ENCODE measurements around the gene RUSC2. TPM values are rescaled to one million over a fixed set of nuclear protein-coding genes. Genes with fewer than 3 reads are reported as not detected.

The RUSC2 gene
- total RNA-seq, 1 experiment from 2014 or later = 12.5 TPM

DNA sequence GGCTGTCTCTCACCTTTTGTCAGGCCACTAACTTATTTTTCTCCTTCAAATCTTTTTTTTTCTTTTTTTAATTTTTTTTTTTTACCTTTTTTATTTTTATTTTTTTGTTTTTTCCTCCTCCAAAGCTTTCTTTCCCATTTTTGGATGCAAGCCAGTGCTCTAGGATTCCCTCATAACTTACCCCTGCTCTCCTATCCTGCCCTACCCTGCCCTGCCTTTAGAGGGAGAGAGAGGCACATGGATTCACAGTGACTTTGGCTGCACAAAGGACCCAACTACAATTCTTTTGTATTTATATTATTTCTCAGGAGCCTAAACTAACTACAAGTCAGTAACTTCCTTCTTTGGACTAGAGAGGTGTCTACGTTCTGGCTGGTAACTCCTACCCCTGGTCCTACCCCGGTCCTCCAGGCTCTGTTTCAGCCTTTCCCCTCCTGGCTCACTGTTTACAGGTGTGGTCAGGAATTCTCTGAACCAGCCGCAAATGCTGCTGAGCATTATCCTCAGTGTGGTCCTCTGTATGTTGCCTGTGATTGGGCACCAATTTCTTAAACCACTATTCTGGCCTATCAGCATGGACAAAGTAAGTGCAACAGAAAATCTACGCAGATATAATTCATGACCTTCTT, 8.4 kb upstream of the RUSC2 start:
- DNase-seq = peak; percentile 50 to 57
- no peaks in the 10 kb centered on the region for H3K4me1 ChIP-seq (replicated peaks; ENCODE audit: insufficient read depth)
- H3K9me2 ChIP-seq (ENCODE audit: insufficient read depth) = no peaks in the 10 kb centered on the region
- no peak overlapping the region for H3K27ac ChIP-seq
- H3K9me3 ChIP-seq (ENCODE audit: insufficient read depth, low read depth) = no peaks in the 10 kb centered on the region
- no peak overlapping the region for H3K4me2 ChIP-seq
- TF ChIP-seq, protein P1, sequence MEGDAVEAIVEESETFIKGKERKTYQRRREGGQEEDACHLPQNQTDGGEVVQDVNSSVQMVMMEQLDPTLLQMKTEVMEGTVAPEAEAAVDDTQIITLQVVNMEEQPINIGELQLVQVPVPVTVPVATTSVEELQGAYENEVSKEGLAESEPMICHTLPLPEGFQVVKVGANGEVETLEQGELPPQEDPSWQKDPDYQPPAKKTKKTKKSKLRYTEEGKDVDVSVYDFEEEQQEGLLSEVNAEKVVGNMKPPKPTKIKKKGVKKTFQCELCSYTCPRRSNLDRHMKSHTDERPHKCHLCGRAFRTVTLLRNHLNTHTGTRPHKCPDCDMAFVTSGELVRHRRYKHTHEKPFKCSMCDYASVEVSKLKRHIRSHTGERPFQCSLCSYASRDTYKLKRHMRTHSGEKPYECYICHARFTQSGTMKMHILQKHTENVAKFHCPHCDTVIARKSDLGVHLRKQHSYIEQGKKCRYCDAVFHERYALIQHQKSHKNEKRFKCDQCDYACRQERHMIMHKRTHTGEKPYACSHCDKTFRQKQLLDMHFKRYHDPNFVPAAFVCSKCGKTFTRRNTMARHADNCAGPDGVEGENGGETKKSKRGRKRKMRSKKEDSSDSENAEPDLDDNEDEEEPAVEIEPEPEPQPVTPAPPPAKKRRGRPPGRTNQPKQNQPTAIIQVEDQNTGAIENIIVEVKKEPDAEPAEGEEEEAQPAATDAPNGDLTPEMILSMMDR (conservative IDR thresholded peaks at IDR 0.05) = peak; percentile 74
- TF ChIP-seq EZH2 (IDR thresholded peaks at IDR 0.05; ENCODE audit: low read depth) = no peak
- H3K27me3 ChIP-seq (ENCODE audit: insufficient read depth, low read depth) = no peaks in the 10 kb centered on the region
- CTCF ChIA-PET = interaction anchor here (0.8 to 1.0 kb wide), 2 partner anchors 66 to 72 kb away, joined by 4 to 8 read pairs; no protein-coding TSS in a partner anchor
- intact Hi-C loops (cut with micrococcal nuclease; ENCODE audit: unreplicated experiment) = loop anchor here (1.0 to 10.0 kb wide), 3 partner anchors 73 to 253 kb away; partner anchors contain the start of genes CREB3 and TLN1
- BruUV-seq (replicated peaks) = no TSS peak
- no peak overlapping the region for H3K4me3 ChIP-seq
- H2AFZ ChIP-seq = no peak overlapping the region
- POLR2A ChIA-PET (ENCODE audit: unreplicated experiment) = no interaction called here
- no peaks in the 10 kb centered on the region for H3K79me2 ChIP-seq (ENCODE audit: low read depth)
- H4K20me1 ChIP-seq (ENCODE audit: insufficient read depth) = no peaks in the 10 kb centered on the region
- no peaks in the 10 kb centered on the region for H3F3A ChIP-seq (ENCODE audit: insufficient read depth, low read depth)
- no peaks in the 10 kb centered on the region for H3K36me3 ChIP-seq (ENCODE audit: low read depth)

DNA sequence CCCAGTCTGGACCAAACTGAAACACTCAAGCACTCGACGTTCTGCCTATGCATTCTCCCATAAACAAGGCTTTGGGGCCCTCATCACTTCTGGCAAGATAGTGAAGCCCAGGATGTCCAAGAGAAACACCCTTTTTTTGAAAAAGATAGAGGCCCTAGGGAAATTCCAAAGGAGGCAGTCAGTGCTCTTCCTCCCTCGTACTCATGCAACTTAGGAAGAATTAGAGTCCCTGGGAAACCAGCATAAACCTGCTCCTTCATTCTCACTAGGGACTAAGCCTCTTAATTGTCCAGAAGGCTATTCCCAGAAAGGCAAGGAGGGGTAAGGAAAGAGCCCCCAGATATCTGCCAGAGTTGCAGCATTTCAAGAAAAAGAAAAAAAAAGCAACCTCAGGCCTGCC, 7.8 kb upstream of the RUSC2 start:
- H3K9me3 ChIP-seq (ENCODE audit: insufficient read depth, low read depth) = no peaks in the 10 kb centered on the region
- no peaks in the 10 kb centered on the region for H3K4me1 ChIP-seq (replicated peaks; ENCODE audit: insufficient read depth)
- no TSS peak for BruUV-seq (replicated peaks)
- no peak for DNase-seq
- no peak overlapping the region for H3K4me2 ChIP-seq
- no peaks in the 10 kb centered on the region for H3K27me3 ChIP-seq (ENCODE audit: insufficient read depth, low read depth)
- no peak overlapping the region for H3K27ac ChIP-seq
- no peak for TF ChIP-seq EZH2 (IDR thresholded peaks at IDR 0.05; ENCODE audit: low read depth)
- TF ChIP-seq, protein P1 (conservative IDR thresholded peaks at IDR 0.05) = no peak
- H4K20me1 ChIP-seq (ENCODE audit: insufficient read depth) = no peaks in the 10 kb centered on the region
- no peak overlapping the region for H2AFZ ChIP-seq
- CTCF ChIA-PET = no interaction called here
- intact Hi-C loops (cut with micrococcal nuclease; ENCODE audit: unreplicated experiment) = loop anchor here (5.0 to 10.0 kb wide), 2 partner anchors 165 to 253 kb away; partner anchors contain the start of genes CREB3 and TLN1
- H3K9me2 ChIP-seq (ENCODE audit: insufficient read depth) = no peaks in the 10 kb centered on the region
- no peaks in the 10 kb centered on the region for H3K79me2 ChIP-seq (ENCODE audit: low read depth)
- H3F3A ChIP-seq (ENCODE audit: insufficient read depth, low read depth) = no peaks in the 10 kb centered on the region
- H3K36me3 ChIP-seq (ENCODE audit: low read depth) = no peaks in the 10 kb centered on the region
- POLR2A ChIA-PET (ENCODE audit: unreplicated experiment) = no interaction called here
- no peak overlapping the region for H3K4me3 ChIP-seq

DNA sequence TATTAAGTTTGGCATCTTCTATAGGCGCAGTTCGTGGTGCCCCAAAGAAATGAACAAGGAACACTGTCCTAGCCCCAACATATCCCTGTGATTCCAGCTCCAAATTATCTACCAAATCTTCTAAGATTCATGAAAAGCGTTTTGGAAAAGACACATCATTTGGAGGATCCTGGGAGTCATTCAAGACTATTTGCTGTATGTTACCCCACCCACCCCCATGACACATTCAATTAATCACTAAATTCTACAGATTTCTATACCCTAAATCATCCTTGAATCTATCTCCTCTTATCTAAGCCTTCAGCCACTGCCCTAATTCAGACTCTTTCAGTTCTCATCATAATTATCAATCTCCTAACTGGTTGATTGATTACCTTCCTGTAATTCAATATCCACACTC, 5.5 kb upstream of the RUSC2 start:
- no peaks in the 10 kb centered on the region for H3K27me3 ChIP-seq (ENCODE audit: insufficient read depth, low read depth)
- no TSS peak for BruUV-seq (replicated peaks)
- ChIA-PET POLR2A (ENCODE audit: unreplicated experiment) (no interaction called here), CTCF (no interaction called here)
- H3K9me2 ChIP-seq (ENCODE audit: insufficient read depth) = no peaks in the 10 kb centered on the region
- H3F3A ChIP-seq (ENCODE audit: insufficient read depth, low read depth) = no peaks in the 10 kb centered on the region; the same call in 1 of the 2 replicates
- intact Hi-C loops (cut with micrococcal nuclease; ENCODE audit: unreplicated experiment) = loop anchor here (5.0 to 10.0 kb wide), 2 partner anchors 163 to 250 kb away; partner anchors contain the start of genes CREB3 and TLN1
- no peak overlapping the region for H3K4me2 ChIP-seq
- DNase-seq = no peak
- no peak overlapping the region for H3K4me3 ChIP-seq
- H2AFZ ChIP-seq = no peak overlapping the region
- H3K4me1 ChIP-seq (replicated peaks; ENCODE audit: insufficient read depth) = no peaks in the 10 kb centered on the region; the same call in 1 of the 2 replicates
- no peaks in the 10 kb centered on the region for H3K36me3 ChIP-seq (ENCODE audit: low read depth)
- H4K20me1 ChIP-seq (ENCODE audit: insufficient read depth) = no peaks in the 10 kb centered on the region
- TF ChIP-seq, protein P1 (conservative IDR thresholded peaks at IDR 0.05) = no peak
- TF ChIP-seq EZH2 (IDR thresholded peaks at IDR 0.05; ENCODE audit: low read depth) = no peak
- H3K9me3 ChIP-seq (ENCODE audit: insufficient read depth, low read depth) = no peaks in the 10 kb centered on the region
- no peak overlapping the region for H3K27ac ChIP-seq
- peaks cover 8% of the 10 kb centered on the region; the same call in 1 of the 2 replicates for H3K79me2 ChIP-seq (ENCODE audit: low read depth)

All from PC-9 (cell line).